Heart left ventricle (tissue), 13 donors: ENCODE measurements around the gene AIG1.

Experiments
- POLR2A ChIP-seq, 2 donors: fragments of 450-650 bp; IDR thresholded peaks; one replicate each; pipeline ENCODE4 v1.6.1; 2017; ENCODE audit warnings: antibody characterized with exemption in 2 of 2, mild to moderate bottlenecking in 2 of 2, moderate library complexity in 2 of 2
- TF ChIP-seq, protein P1 (sequence below), 12 donors: fragments of 200-600 bp; sonication (generic) in 4 of 12; IDR thresholded peaks; one replicate each; pipeline versions ENCODE4 v1.5.0 to v1.8.0; 2018 to 2022; ENCODE audit warnings: antibody characterized with exemption in 12 of 12, mild to moderate bottlenecking in 5 of 12
- donor health status: ischemic (EF 13 %, LVEDD 7.1; RV severe dilation, severe dysfunction).
- donor health status: DM: no; HTN: yes; CAD: no.
- donor health status: DM: no; HTN: no; CAD: no.
- donor health status: ischemic (EF 25% LVEDD 6.9; RV normal size, moderate dysfunction).
- donor health status: ischemic (EF 25% LVEDD 5.7; RV mildly dilated, moderate dysfunction).
- donor health status: ischemic (EF 35%, LVEDD 5.7; RV mildly dilated, moderate dysfunction).
- donor health status: nonischemic (EF 11% LVEDD 7.7; RV severe dilation, severe dysfunction).
- donor health status: DM: yes; HTN: yes; CAD: no.
- donor health status: PGD.
- donor health status: ischemic (EF 29% LVEDD 5.4; RV normal size, mild dysfunction).
- donor health status: nonischemic (EF 23%, LVEDD 6.1; RV moderate dilation, normal function).

DNA sequence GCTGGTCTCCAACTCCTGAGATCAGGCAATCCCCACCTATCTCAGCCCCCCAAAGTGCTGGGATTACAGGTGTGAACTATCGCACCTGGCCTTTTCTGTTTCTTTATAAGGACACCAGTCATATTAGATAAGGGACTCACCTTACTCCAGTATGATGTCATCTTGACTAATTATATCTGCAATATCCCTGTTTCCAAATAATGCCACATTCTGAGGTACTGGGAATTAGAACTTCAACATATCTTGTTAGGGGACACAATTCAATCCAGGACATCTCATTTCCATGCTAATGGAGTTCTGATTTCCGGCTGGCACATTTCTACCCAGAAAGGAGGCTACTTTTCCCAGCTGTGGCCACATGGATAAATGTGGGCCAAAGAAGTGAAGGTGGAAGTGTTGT lies 6.4 kb upstream of the AIG1 start:
- TF ChIP-seq, protein P1, sequence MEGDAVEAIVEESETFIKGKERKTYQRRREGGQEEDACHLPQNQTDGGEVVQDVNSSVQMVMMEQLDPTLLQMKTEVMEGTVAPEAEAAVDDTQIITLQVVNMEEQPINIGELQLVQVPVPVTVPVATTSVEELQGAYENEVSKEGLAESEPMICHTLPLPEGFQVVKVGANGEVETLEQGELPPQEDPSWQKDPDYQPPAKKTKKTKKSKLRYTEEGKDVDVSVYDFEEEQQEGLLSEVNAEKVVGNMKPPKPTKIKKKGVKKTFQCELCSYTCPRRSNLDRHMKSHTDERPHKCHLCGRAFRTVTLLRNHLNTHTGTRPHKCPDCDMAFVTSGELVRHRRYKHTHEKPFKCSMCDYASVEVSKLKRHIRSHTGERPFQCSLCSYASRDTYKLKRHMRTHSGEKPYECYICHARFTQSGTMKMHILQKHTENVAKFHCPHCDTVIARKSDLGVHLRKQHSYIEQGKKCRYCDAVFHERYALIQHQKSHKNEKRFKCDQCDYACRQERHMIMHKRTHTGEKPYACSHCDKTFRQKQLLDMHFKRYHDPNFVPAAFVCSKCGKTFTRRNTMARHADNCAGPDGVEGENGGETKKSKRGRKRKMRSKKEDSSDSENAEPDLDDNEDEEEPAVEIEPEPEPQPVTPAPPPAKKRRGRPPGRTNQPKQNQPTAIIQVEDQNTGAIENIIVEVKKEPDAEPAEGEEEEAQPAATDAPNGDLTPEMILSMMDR (IDR thresholded peaks at IDR 0.05) = no peak
- no peak for TF ChIP-seq POLR2A (IDR thresholded peaks at IDR 0.05)
